ENCODE data around the gene PI16.

PI16 gene

GRCh38 chr6:36954262-36954931 is at the start of gene PI16:
PI16 (plus strand) TSS chr6:36954738; CDS start chr6:36954761, 23 bp downstream.
- DNase-seq: no peak

- no peak for DNase-seq
Observed at GRCh38 chr6:36904851-36905393, 49.6 kb upstream of the PI16 start.

GRCh38 chr6:36906539-36907325 is 47.8 kb upstream of the PI16 start:
- peak; percentile 54 for DNase-seq

GRCh38 chr6:36907781-36908180 is 46.8 kb upstream of the PI16 start:
- DNase-seq: no peak

- no peak for DNase-seq
Observed at GRCh38 chr6:36908747-36909146, 45.8 kb upstream of the PI16 start.

- no peak for DNase-seq
Observed at GRCh38 chr6:36912030-36912454, 42.5 kb upstream of the PI16 start.

- no peak for DNase-seq
Observed at GRCh38 chr6:36912586-36912985, 42.0 kb upstream of the PI16 start.

- DNase-seq: no peak
Observed at GRCh38 chr6:36913082-36913481, 41.5 kb upstream of the PI16 start.

GRCh38 chr6:36914227-36914794 is 40.2 kb upstream of the PI16 start:
- DNase-seq: no peak

- DNase-seq: no peak
Observed at GRCh38 chr6:36915599-36915998, 38.9 kb upstream of the PI16 start.

GRCh38 chr6:36916126-36916525 is 38.4 kb upstream of the PI16 start:
- DNase-seq: no peak

GRCh38 chr6:36917541-36918193 is 36.9 kb upstream of the PI16 start:
- no peak for DNase-seq

- no peak for DNase-seq
Observed at GRCh38 chr6:36920049-36920448, 34.5 kb upstream of the PI16 start.

GRCh38 chr6:36920546-36920945 is 34.0 kb upstream of the PI16 start:
- DNase-seq: no peak

GRCh38 chr6:36924131-36924530 is 30.4 kb upstream of the PI16 start:
- DNase-seq: no peak

GRCh38 chr6:36924778-36925374 is 29.7 kb upstream of the PI16 start:
- DNase-seq: no peak

GRCh38 chr6:36925809-36926208 is 28.7 kb upstream of the PI16 start:
- no peak for DNase-seq

- no peak for DNase-seq
Observed at GRCh38 chr6:36926708-36927513, 27.6 kb upstream of the PI16 start.

GRCh38 chr6:36927691-36928546 is 26.6 kb upstream of the PI16 start:
- DNase-seq: no peak

- DNase-seq: peak; percentile 0
Observed at GRCh38 chr6:36928547-36928918, 26.0 kb upstream of the PI16 start.

- DNase-seq: no peak
Observed at GRCh38 chr6:36929152-36929551, 25.4 kb upstream of the PI16 start.

Data from DMS153 (cell line).